Stimulated activated effector memory CD8-positive, alpha-beta T cell treated with anti-CD3 and anti-CD28 coated beads, Interleukin-12 subunit alpha, Interleukin-12 subunit beta, amount 100 ng/mL, for 72 hours (primary cell): Measurements from ENCODE around the gene GNAQ.

Experiments
- ATAC-seq: fragments of 150-1000 bp; cut with Tn5 transposase; 2 replicates; pipeline ENCODE4 v1.10.0; 2021
- DNase-seq, 2 donors: peaks; one replicate each; pipeline ENCODE4 v3.0.0; 2021 to 2022; ENCODE audit warnings: low spot score in 2 of 2
- H3K27ac Mint-ChIP-seq: one replicate; pipeline ENCODE4 v1.8.0; 2022; ENCODE audit warnings: mild to moderate bottlenecking, mixed read lengths
- H3K36me3 Mint-ChIP-seq: one replicate; pipeline ENCODE4 v1.8.0; 2022; ENCODE audit warnings: mild to moderate bottlenecking, mixed read lengths
- H3K4me1 Mint-ChIP-seq: one replicate; pipeline ENCODE4 v1.8.0; 2022; ENCODE audit warnings: mixed read lengths
- H3K4me3 Mint-ChIP-seq: one replicate; pipeline ENCODE4 v1.8.0; 2022; ENCODE audit warnings: mild to moderate bottlenecking, mixed read lengths
- H3K9me3 Mint-ChIP-seq: one replicate; pipeline ENCODE4 v1.8.0; 2022; ENCODE audit warnings: mixed read lengths

Gene GNAQ

GRCh38 chr9:77933019-77933418 lies 98.6 kb downstream of the GNAQ start:
- Mint-ChIP-seq H3K9me3 (no peaks in the 10 kb centered on the region), H3K4me1 (no peaks in the 10 kb centered on the region), H3K4me3 (no peak overlapping the region), H3K36me3 (peaks cover 6% of the 10 kb centered on the region), H3K27ac (no peak overlapping the region)
- DNase-seq: no peak
- no peak for ATAC-seq

GRCh38 chr9:77929942-77930341 lies 101.7 kb downstream of the GNAQ start:
- Mint-ChIP-seq H3K27ac (no peak overlapping the region), H3K4me3 (no peak overlapping the region), H3K9me3 (no peaks in the 10 kb centered on the region), H3K4me1 (no peaks in the 10 kb centered on the region), H3K36me3 (peaks cover 6% of the 10 kb centered on the region)
- no peak for DNase-seq
- ATAC-seq: no peak

GRCh38 chr9:77927265-77927664 lies 104.3 kb downstream of the GNAQ start:
- no peak for ATAC-seq
- no peak for DNase-seq
- Mint-ChIP-seq H3K27ac (no peak overlapping the region), H3K9me3 (no peaks in the 10 kb centered on the region), H3K4me1 (no peaks in the 10 kb centered on the region), H3K4me3 (no peak overlapping the region), H3K36me3 (peaks cover 6% of the 10 kb centered on the region)

- ATAC-seq (peak; percentile 77), DNase-seq (no peak)
- no peaks in the 10 kb centered on the region for H3K9me3 Mint-ChIP-seq
- no peak overlapping the region for H3K4me3 Mint-ChIP-seq
- peaks cover 6% of the 10 kb centered on the region for H3K36me3 Mint-ChIP-seq
- H3K27ac Mint-ChIP-seq: no peak overlapping the region
- no peaks in the 10 kb centered on the region for H3K4me1 Mint-ChIP-seq
Measured at GRCh38 chr9:77926371-77926878, 105.2 kb downstream of the GNAQ start.

GRCh38 chr9:77922591-77922990 lies 109.0 kb downstream of the GNAQ start:
- Mint-ChIP-seq H3K9me3 (no peaks in the 10 kb centered on the region), H3K27ac (no peak overlapping the region), H3K36me3 (peaks cover 10% of the 10 kb centered on the region), H3K4me1 (no peaks in the 10 kb centered on the region), H3K4me3 (no peak overlapping the region)
- DNase-seq (no peak), ATAC-seq (no peak)

GRCh38 chr9:77917800-77918199 lies 113.8 kb downstream of the GNAQ start:
- Mint-ChIP-seq H3K4me3 (no peak overlapping the region), H3K36me3 (peaks cover 10% of the 10 kb centered on the region), H3K27ac (no peak overlapping the region), H3K4me1 (no peaks in the 10 kb centered on the region), H3K9me3 (no peaks in the 10 kb centered on the region)
- ATAC-seq: no peak
- DNase-seq: no peak

GRCh38 chr9:77916820-77917219 lies 114.8 kb downstream of the GNAQ start:
- H3K36me3 Mint-ChIP-seq: peaks cover 10% of the 10 kb centered on the region
- no peaks in the 10 kb centered on the region for H3K9me3 Mint-ChIP-seq
- ATAC-seq (no peak), DNase-seq (no peak)
- H3K27ac Mint-ChIP-seq: peak overlapping the region; percentile 9
- no peaks in the 10 kb centered on the region for H3K4me1 Mint-ChIP-seq
- H3K4me3 Mint-ChIP-seq: no peak overlapping the region

GRCh38 chr9:77916410-77916819 lies 115.2 kb downstream of the GNAQ start:
- Mint-ChIP-seq H3K27ac (peak overlapping the region; percentile 9), H3K9me3 (no peaks in the 10 kb centered on the region), H3K4me1 (no peaks in the 10 kb centered on the region), H3K36me3 (peaks cover 10% of the 10 kb centered on the region), H3K4me3 (no peak overlapping the region)
- ATAC-seq (peak; percentile 57), DNase-seq (no peak)

GRCh38 chr9:77915744-77916143 lies 115.9 kb downstream of the GNAQ start:
- Mint-ChIP-seq H3K27ac (peak overlapping the region; percentile 9), H3K36me3 (peaks cover 10% of the 10 kb centered on the region)

GRCh38 chr9:77912895-77913693 lies 118.5 kb downstream of the GNAQ start:
- no peaks in the 10 kb centered on the region for H3K36me3 Mint-ChIP-seq
- H3K4me1 Mint-ChIP-seq: peaks cover 15% of the 10 kb centered on the region
- H3K27ac Mint-ChIP-seq: no peak overlapping the region
- DNase-seq: no peak
- ATAC-seq: no peak
- H3K4me3 Mint-ChIP-seq: no peak overlapping the region
- no peaks in the 10 kb centered on the region for H3K9me3 Mint-ChIP-seq

More at GRCh38 chr9:77915744-77916143, 115.9 kb downstream of the GNAQ start:
- ATAC-seq (no peak), DNase-seq (no peak)
- H3K4me3 Mint-ChIP-seq: no peak overlapping the region
- H3K9me3 Mint-ChIP-seq: no peaks in the 10 kb centered on the region
- H3K4me1 Mint-ChIP-seq: no peaks in the 10 kb centered on the region

- ATAC-seq (no peak), DNase-seq (no peak)
- H3K27ac Mint-ChIP-seq: no peak overlapping the region
- peaks cover 15% of the 10 kb centered on the region for H3K4me1 Mint-ChIP-seq
- no peaks in the 10 kb centered on the region for H3K36me3 Mint-ChIP-seq
- H3K9me3 Mint-ChIP-seq: no peaks in the 10 kb centered on the region
- H3K4me3 Mint-ChIP-seq: no peak overlapping the region
Measured at GRCh38 chr9:77911928-77912327, 119.7 kb downstream of the GNAQ start.

- Mint-ChIP-seq H3K27ac (no peak overlapping the region), H3K36me3 (no peaks in the 10 kb centered on the region), H3K4me3 (no peak overlapping the region), H3K9me3 (no peaks in the 10 kb centered on the region), H3K4me1 (peaks cover 15% of the 10 kb centered on the region)
- ATAC-seq (no peak), DNase-seq (no peak)
Measured at GRCh38 chr9:77910194-77910621, 121.4 kb downstream of the GNAQ start.

- H3K4me3 Mint-ChIP-seq: peak overlapping the region; percentile 39
- peaks cover 15% of the 10 kb centered on the region for H3K4me1 Mint-ChIP-seq
- ATAC-seq: peak; percentile 91
- H3K9me3 Mint-ChIP-seq: no peaks in the 10 kb centered on the region
- no peaks in the 10 kb centered on the region for H3K36me3 Mint-ChIP-seq
- H3K27ac Mint-ChIP-seq: peak overlapping the region; percentile 66
- DNase-seq: no peak
Measured at GRCh38 chr9:77909306-77909705, 122.3 kb downstream of the GNAQ start.

- H3K9me3 Mint-ChIP-seq: no peaks in the 10 kb centered on the region
- no peaks in the 10 kb centered on the region for H3K36me3 Mint-ChIP-seq
- no peak overlapping the region for H3K4me3 Mint-ChIP-seq
- DNase-seq (no peak), ATAC-seq (no peak)
- no peak overlapping the region for H3K27ac Mint-ChIP-seq
- H3K4me1 Mint-ChIP-seq: peaks cover 15% of the 10 kb centered on the region
Measured at GRCh38 chr9:77908293-77908692, 123.3 kb downstream of the GNAQ start.

- DNase-seq: no peak
- no peak for ATAC-seq
- Mint-ChIP-seq H3K4me1 (peaks cover 15% of the 10 kb centered on the region), H3K9me3 (no peaks in the 10 kb centered on the region), H3K36me3 (no peaks in the 10 kb centered on the region), H3K4me3 (no peak overlapping the region), H3K27ac (no peak overlapping the region)
Measured at GRCh38 chr9:77907585-77907984, 124.0 kb downstream of the GNAQ start.

GRCh38 chr9:77906991-77907390 lies 124.6 kb downstream of the GNAQ start:
- Mint-ChIP-seq H3K4me1 (peaks cover 15% of the 10 kb centered on the region), H3K4me3 (no peak overlapping the region), H3K27ac (no peak overlapping the region), H3K36me3 (no peaks in the 10 kb centered on the region), H3K9me3 (no peaks in the 10 kb centered on the region)
- DNase-seq (no peak), ATAC-seq (no peak)
